Upper lobe of right lung (tissue), 1 donor: Measurements from ENCODE around the gene IMMT. TPM values are rescaled to one million over a fixed set of nuclear protein-coding genes. Genes with fewer than 3 reads are reported as not detected.

ENCODE experiments used
- ATAC-seq: fragments of 200-7000 bp; cut with Tn5 transposase; one replicate; pipeline ENCODE4 v1.9.1; 2020; ENCODE audit warnings: mild to moderate bottlenecking, moderate library complexity
- DNase-seq: peaks from one replicate; pipeline ENCODE4 v3.0.0-alpha.2; 2020
- H3K27ac ChIP-seq: fragments of 200-600 bp; one replicate; pipeline ENCODE4 v1.8.0; 2022
- H3K27me3 ChIP-seq: fragments of 200-600 bp; one replicate; pipeline ENCODE4 v1.8.0; 2022; ENCODE audit warnings: mild to moderate bottlenecking
- H3K36me3 ChIP-seq: fragments of 200-600 bp; one replicate; pipeline ENCODE4 v1.8.0; 2022
- H3K4me1 ChIP-seq: fragments of 200-600 bp; one replicate; pipeline ENCODE4 v1.8.0; 2022
- H3K4me3 ChIP-seq: fragments of 200-600 bp; one replicate; pipeline ENCODE4 v1.8.0; 2022; ENCODE audit warnings: mild to moderate bottlenecking
- H3K9me3 ChIP-seq: fragments of 200-600 bp; one replicate; pipeline ENCODE4 v1.8.0; 2022
- CTCF ChIP-seq: fragments of 200-600 bp; IDR thresholded peaks from one replicate; pipeline ENCODE4 v1.8.0; 2022; ENCODE audit warnings: antibody characterized with exemption
- intact Hi-C: fragments of 100-400 bp; cut with DNase I; formaldehyde crosslinking; loops from one replicate; pipeline ENCODE4 v1.11.0; 2022
- total RNA-seq: library from RNA; stranded (reverse); fragmentation: NEBNext Ultra II Directional; extraction: Animal tissue kit (Norgen Biotek cat#: 25700); gene quantifications from one replicate; pipeline ENCODE4 v1.2.1, GENCODE V29; 2021
- donor health status: DM: no; HTN: yes; CAD: no; lungs with severe emphysema.

The IMMT gene
- total RNA-seq, 1 donor from 2014 or later, result 54.9 TPM

- ATAC-seq, result no peak
- Histone ChIP-seq H3K27me3 (no peaks in the 10 kb centered on the region), H3K27ac (no peak overlapping the region), H3K36me3 (no peaks in the 10 kb centered on the region), H3K9me3 (no peaks in the 10 kb centered on the region), H3K4me1 (no peaks in the 10 kb centered on the region), H3K4me3 (no peak overlapping the region)
- TF ChIP-seq CTCF, result no peak
- intact Hi-C loops, result no loop called here
- no peak for DNase-seq
These were observed 44.5 kb upstream of the IMMT start for GRCh38 chr2:86239745-86240144.

- intact Hi-C loops, result no loop called here
- no peak overlapping the region for H3K4me3 ChIP-seq
- H3K27me3 ChIP-seq, result no peaks in the 10 kb centered on the region
- no peak overlapping the region for H3K27ac ChIP-seq
- TF ChIP-seq CTCF, result no peak
- H3K36me3 ChIP-seq, result no peaks in the 10 kb centered on the region
- no peaks in the 10 kb centered on the region for H3K9me3 ChIP-seq
- ATAC-seq, result no peak
- DNase-seq, result no peak
- no peaks in the 10 kb centered on the region for H3K4me1 ChIP-seq
These were observed 44.1 kb upstream of the IMMT start for GRCh38 chr2:86239326-86239725.

GRCh38 chr2:86238354-86238753, 43.1 kb upstream of the IMMT start:
- TF ChIP-seq CTCF, result no peak
- Histone ChIP-seq H3K4me3 (no peak overlapping the region), H3K27me3 (no peaks in the 10 kb centered on the region), H3K27ac (no peak overlapping the region), H3K9me3 (no peaks in the 10 kb centered on the region), H3K4me1 (no peaks in the 10 kb centered on the region), H3K36me3 (no peaks in the 10 kb centered on the region)
- ATAC-seq (no peak), DNase-seq (no peak)
- intact Hi-C loops, result no loop called here

GRCh38 chr2:86237172-86237571, 41.9 kb upstream of the IMMT start:
- H3K9me3 ChIP-seq, result no peaks in the 10 kb centered on the region
- no peaks in the 10 kb centered on the region for H3K27me3 ChIP-seq
- intact Hi-C loops, result no loop called here
- ATAC-seq, result no peak
- TF ChIP-seq CTCF, result no peak
- no peak overlapping the region for H3K27ac ChIP-seq
- no peaks in the 10 kb centered on the region for H3K4me1 ChIP-seq
- H3K4me3 ChIP-seq, result no peak overlapping the region
- no peaks in the 10 kb centered on the region for H3K36me3 ChIP-seq
- DNase-seq, result no peak

GRCh38 chr2:86235196-86235980, 40.1 kb upstream of the IMMT start:
- H3K4me1 ChIP-seq, result no peaks in the 10 kb centered on the region
- intact Hi-C loops, result no loop called here
- H3K27me3 ChIP-seq, result no peaks in the 10 kb centered on the region
- TF ChIP-seq CTCF, result no peak
- H3K9me3 ChIP-seq, result no peaks in the 10 kb centered on the region
- no peak overlapping the region for H3K4me3 ChIP-seq
- H3K27ac ChIP-seq, result no peak overlapping the region
- no peaks in the 10 kb centered on the region for H3K36me3 ChIP-seq
- ATAC-seq, result no peak
- DNase-seq, result no peak
